Fibroblast of skin of back (primary cell): Measurements from ENCODE around the gene MICU1.
"Not testable (repeated sequence)": the region's sequence is repeated elsewhere in the genome, so short reads cannot be mapped to it uniquely, and the experiment has no call there.

Experiments
- DNase-seq: peaks from one replicate; pipeline ENCODE4 v3.0.0-alpha.2; 2013

Gene MICU1

GRCh38 chr10:72340510-72341261 lies 285.2 kb downstream of the MICU1 start:
- DNase-seq = peak; percentile 59

GRCh38 chr10:72338180-72338579 lies 287.7 kb downstream of the MICU1 start:
- no peak for DNase-seq

- DNase-seq = no peak
Observed at GRCh38 chr10:72337722-72338121, 288.2 kb downstream of the MICU1 start.

GRCh38 chr10:72337039-72337629 lies 288.7 kb downstream of the MICU1 start:
- peak; percentile 68 for DNase-seq

- no peak for DNase-seq
Observed at GRCh38 chr10:72336259-72337038, 289.4 kb downstream of the MICU1 start.

GRCh38 chr10:72335394-72336258 lies 290.3 kb downstream of the MICU1 start:
- no peak for DNase-seq

GRCh38 chr10:72334825-72335393 lies 291.0 kb downstream of the MICU1 start:
- DNase-seq = no peak

GRCh38 chr10:72334196-72334824 lies 291.6 kb downstream of the MICU1 start:
- DNase-seq = peak; percentile 30

GRCh38 chr10:72333112-72334015 lies 292.5 kb downstream of the MICU1 start:
- no peak for DNase-seq

- DNase-seq = no peak
Observed at GRCh38 chr10:72332423-72333111, 293.3 kb downstream of the MICU1 start.

GRCh38 chr10:72331575-72332422 lies 294.1 kb downstream of the MICU1 start:
- DNase-seq = peak; percentile 77

- DNase-seq = no peak
Observed at GRCh38 chr10:72330069-72330426, 295.8 kb downstream of the MICU1 start.

- DNase-seq = no peak
Observed at GRCh38 chr10:72329290-72330068, 296.4 kb downstream of the MICU1 start.

- DNase-seq = no peak
Observed at GRCh38 chr10:72328829-72329204, 297.1 kb downstream of the MICU1 start.

GRCh38 chr10:72328045-72328828 lies 297.6 kb downstream of the MICU1 start:
- DNase-seq = peak; percentile 67

GRCh38 chr10:72326665-72327603 lies 298.9 kb downstream of the MICU1 start:
- DNase-seq = not testable (repeated sequence)
